T47D (cell line): ENCODE data around the gene TXNIP.

Experiments
- DNase-seq, 2 experiments: peaks; one replicate each; pipeline versions ENCODE4 v3.0.0 to v3.0.0-alpha.2; 2011 to 2012; ENCODE audit warnings: low read depth in 1 of 2, low spot score in 1 of 2
- JUND ChIP-seq: IDR thresholded peaks from 2 replicates; pipeline ENCODE4 v1.6.1; 2012; ENCODE audit warnings: low read depth
- in situ Hi-C: cut with HindIII; loops from 2 replicates; pipeline ENCODE4 v1.10.0; 2016; ENCODE audit warnings: low sequenced_read_pairs, low pct_unique_long_range_greater_than_20kb

The TXNIP gene

GRCh38 chr1:146021622-146022402 lies 25.4 kb upstream of the TXNIP start, which contains the start of gene HJV:
HJV (minus strand) TSS chr1:146021735; CDS start chr1:146020231, 1,504 bp downstream.
- in situ Hi-C loops: no loop called here
- TF ChIP-seq JUND: no peak

GRCh38 chr1:146021050-146021445 lies 24.7 kb upstream of the TXNIP start:
- DNase-seq: no peak
- no peak for TF ChIP-seq JUND
- in situ Hi-C loops: no loop called here

More at GRCh38 chr1:146021622-146022402, 25.4 kb upstream of the TXNIP start, which contains the start of gene HJV:
- no peak for DNase-seq

GRCh38 chr1:146020058-146021049 lies 24.0 kb upstream of the TXNIP start:
- no peak for TF ChIP-seq JUND
- in situ Hi-C loops: no loop called here
- no peak for DNase-seq

- in situ Hi-C loops: no loop called here
- DNase-seq: no peak
- TF ChIP-seq JUND: no peak
Observed at GRCh38 chr1:146019231-146020057, 23.1 kb upstream of the TXNIP start.

- in situ Hi-C loops: no loop called here
- TF ChIP-seq JUND: no peak
- DNase-seq: no peak
Observed at GRCh38 chr1:146016891-146017290, 20.5 kb upstream of the TXNIP start.

- TF ChIP-seq JUND: no peak
- DNase-seq: no peak
- in situ Hi-C loops: no loop called here
Observed at GRCh38 chr1:146013559-146013922, 17.2 kb upstream of the TXNIP start.

- in situ Hi-C loops: no loop called here
- TF ChIP-seq JUND: no peak
- peak; percentile 41 to 91 for DNase-seq
Observed at GRCh38 chr1:146012703-146013558, 16.6 kb upstream of the TXNIP start.

- in situ Hi-C loops: no loop called here
- no peak for TF ChIP-seq JUND
- DNase-seq: no peak
Observed at GRCh38 chr1:146010126-146010738, 13.9 kb upstream of the TXNIP start.

- DNase-seq: no peak
- no peak for TF ChIP-seq JUND
- in situ Hi-C loops: no loop called here
Observed at GRCh38 chr1:146007489-146008133, 11.2 kb upstream of the TXNIP start.

GRCh38 chr1:146001709-146002108 lies 5.3 kb upstream of the TXNIP start:
- TF ChIP-seq JUND: no peak
- no peak for DNase-seq
- in situ Hi-C loops: no loop called here

- DNase-seq: no peak
- in situ Hi-C loops: no loop called here
- TF ChIP-seq JUND: no peak
Observed at GRCh38 chr1:145999321-146000024, 3.1 kb upstream of the TXNIP start.
